CD8-positive, alpha-beta memory T cell (primary cell): ENCODE results near the gene ENTREP3. TPM values are rescaled to one million over a fixed set of nuclear protein-coding genes. Genes with fewer than 3 reads are reported as not detected.
"Not testable (repeated sequence)": the region's sequence is repeated elsewhere in the genome, so short reads cannot be mapped to it uniquely, and the experiment has no call there.

ENCODE experiments used
- CTCF ChIA-PET: fragments of 350-600 bp; sonication (Branson Sonifier 250); formaldehyde crosslinking; loops from one replicate; lab custom pipeline; 2021; ENCODE audit warnings: antibody characterized with exemption; lab: Charles Lee
- POLR2A ChIA-PET: fragments of 350-600 bp; sonication (Branson Sonifier 250); formaldehyde crosslinking; loops from one replicate; lab custom pipeline; 2021; ENCODE audit warnings: antibody characterized with exemption; lab: Charles Lee
- DNase-seq, 5 donors: peaks; one replicate each; pipeline versions ENCODE4 v3.0.0 to v3.0.0-alpha.2; 2020 to 2022; ENCODE audit warnings: mixed read lengths in 1 of 5
- H3K27ac ChIP-seq: one replicate; pipeline ENCODE4 v1.7.0; 2013; ENCODE audit warnings: low read depth, mild to moderate bottlenecking, low read length, moderate library complexity
- H3K27me3 ChIP-seq: 2 replicates; pipeline ENCODE4 v1.7.0; 2013; ENCODE audit warnings: low read length, mild to moderate bottlenecking; ENCODE audit not compliant: insufficient read depth, poor library complexity, severe bottlenecking
- H3K36me3 ChIP-seq: 2 replicates; pipeline ENCODE4 v1.7.0; 2013; ENCODE audit warnings: mild to moderate bottlenecking, low read length, moderate library complexity; ENCODE audit not compliant: insufficient read depth
- H3K4me1 ChIP-seq: 2 replicates; pipeline ENCODE4 v1.7.0; 2013; ENCODE audit warnings: mild to moderate bottlenecking, low read length, moderate library complexity; ENCODE audit not compliant: insufficient read depth
- H3K4me3 ChIP-seq: 2 replicates; pipeline ENCODE4 v1.7.0; 2013; ENCODE audit warnings: mild to moderate bottlenecking, low read length
- H3K9me3 ChIP-seq: 2 replicates; pipeline ENCODE4 v1.7.0; 2013; ENCODE audit warnings: mild to moderate bottlenecking, low read length
- H3K27ac Mint-ChIP-seq, 8 donors: one replicate each; pipeline ENCODE4 v1.8.0; 2020 to 2021; ENCODE audit warnings: mixed read lengths in 8 of 8, mild to moderate bottlenecking in 6 of 8, inconsistent platforms in 3 of 8, moderate library complexity in 3 of 8
- H3K27me3 Mint-ChIP-seq, 2 donors: one replicate each; pipeline ENCODE4 v1.8.0; 2020 to 2021; ENCODE audit warnings: mixed read lengths in 2 of 2, mild to moderate bottlenecking in 1 of 2, moderate library complexity in 1 of 2
- H3K36me3 Mint-ChIP-seq, 3 donors: one replicate each; pipeline ENCODE4 v1.8.0; 2020 to 2021; ENCODE audit warnings: mixed read lengths in 3 of 3, inconsistent platforms in 1 of 3, mild to moderate bottlenecking in 1 of 3
- H3K4me1 Mint-ChIP-seq, 3 donors: one replicate each; pipeline ENCODE4 v1.8.0; 2020 to 2021; ENCODE audit warnings: mixed read lengths in 3 of 3, inconsistent platforms in 1 of 3, mild to moderate bottlenecking in 1 of 3
- H3K4me3 Mint-ChIP-seq, 7 donors: one replicate each; pipeline ENCODE4 v1.8.0; 2020 to 2021; ENCODE audit warnings: mixed read lengths in 7 of 7, mild to moderate bottlenecking in 6 of 7, moderate library complexity in 4 of 7, inconsistent platforms in 2 of 7
- H3K9me3 Mint-ChIP-seq, 5 donors: one replicate each; pipeline ENCODE4 v1.8.0; 2020 to 2022; ENCODE audit warnings: mixed read lengths in 5 of 5, mild to moderate bottlenecking in 3 of 5, moderate library complexity in 2 of 5, inconsistent platforms in 1 of 5
- polyA plus RNA-seq: library from polyadenylated mRNA; unstranded; fragments of 300-500 nt; fragmentation: Illumina TruSeq; gene quantifications from one replicate; pipeline ENCODE4 v1.2.3, GENCODE V29; 2021
- total RNA-seq, 2 experiments: library from RNA; stranded (reverse); gene quantifications; one replicate each; pipeline ENCODE4 v1.2.3, GENCODE V29; 2021

ENTREP3 gene
- total and polyA plus RNA-seq, 3 experiments from 2014 or later, result 1.7 to 41.5 (median 39.1) TPM

DNA sequence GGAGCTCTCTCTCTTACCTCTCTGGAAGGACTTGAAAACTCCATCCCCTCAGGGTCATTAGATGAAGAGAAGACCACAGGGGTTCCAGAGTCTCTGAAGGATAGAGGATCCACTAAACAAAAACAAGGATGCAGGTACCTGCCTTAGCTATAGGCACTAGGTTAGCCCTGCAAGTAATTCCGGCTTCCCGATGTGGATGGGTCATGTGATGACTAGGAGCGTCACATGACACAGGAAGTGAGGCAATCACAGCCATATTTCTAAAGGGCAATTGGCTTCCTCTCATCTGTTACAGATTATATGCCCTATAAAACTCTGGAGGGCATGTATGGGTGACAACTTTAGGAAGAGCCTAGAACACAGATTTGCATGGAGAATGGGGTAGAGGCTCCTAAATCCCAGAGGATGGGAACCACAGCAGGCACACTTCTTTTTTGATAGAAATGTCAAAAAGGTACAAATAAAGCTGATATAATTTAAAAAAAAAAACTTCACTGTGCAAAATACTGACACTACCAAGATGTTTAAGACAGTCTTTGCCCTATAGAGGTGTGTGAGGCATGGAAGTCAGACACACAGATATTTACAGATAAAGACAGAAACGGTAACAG lies 14.1 kb downstream of the ENTREP3 start:
- peaks cover 42 to 49% (median 43%) of the 10 kb centered on the region in 3 donors for H3K4me1 Mint-ChIP-seq
- no peaks in the 10 kb centered on the region for H3K27me3 ChIP-seq
- H3K36me3 Mint-ChIP-seq, result peaks cover 2 to 35% (median 5%) of the 10 kb centered on the region in 3 donors
- H3K27me3 Mint-ChIP-seq, result peaks cover 4 to 9% of the 10 kb centered on the region in 2 donors
- DNase-seq, result peak; percentile 42 to 80 (median 67)
- no peaks in the 10 kb centered on the region for H3K36me3 ChIP-seq
- POLR2A ChIA-PET, result interaction anchor here (1.8 kb wide), 1 partner anchor 14 kb away, joined by 9 read pairs; no protein-coding TSS in a partner anchor
- CTCF ChIA-PET, result interaction anchor here (0.7 to 1.9 kb wide), 5 partner anchors 9 to 68 kb away, joined by 3 to 14 read pairs (median 3); partner anchors contain the start of gene KRTCAP2
- peaks cover 0 to 3% (median 3%) of the 10 kb centered on the region in 5 donors for H3K9me3 Mint-ChIP-seq
- peaks cover 38% of the 10 kb centered on the region for H3K4me1 ChIP-seq
- H3K4me3 Mint-ChIP-seq, result peak overlapping the region; percentile 83 to 90 (median 87)
- H3K9me3 ChIP-seq, result no peaks in the 10 kb centered on the region
- H3K27ac ChIP-seq, result no peak overlapping the region
- peak overlapping the region; percentile 39 to 97 (median 89) for H3K27ac Mint-ChIP-seq
- H3K4me3 ChIP-seq, result peak overlapping the region; percentile 56

- no peaks in the 10 kb centered on the region for H3K9me3 ChIP-seq
Observed at GRCh38 chr1:155236451-155236850, 18.8 kb downstream of the ENTREP3 start.

GRCh38 chr1:155235375-155235774 lies 19.9 kb downstream of the ENTREP3 start:
- H3K27me3 Mint-ChIP-seq, H3K9me3 ChIP-seq, H3K4me1 ChIP-seq, H3K27me3 ChIP-seq, CTCF ChIA-PET, H3K4me3 ChIP-seq, H3K36me3 ChIP-seq, POLR2A ChIA-PET, H3K9me3 Mint-ChIP-seq, DNase-seq, H3K27ac ChIP-seq: not testable (repeated sequence)
- H3K27ac Mint-ChIP-seq, result peak overlapping the region in 5 of 8 donors; percentile 31 to 83 (median 58)
- H3K4me1 Mint-ChIP-seq, result peaks cover 13 to 16% (median 16%) of the 10 kb centered on the region in 3 donors
- peak overlapping the region in 2 of 7 donors; percentile 32 for H3K4me3 Mint-ChIP-seq
- H3K36me3 Mint-ChIP-seq, result peaks cover 5 to 39% (median 5%) of the 10 kb centered on the region in 3 donors

More at GRCh38 chr1:155236451-155236850, 18.8 kb downstream of the ENTREP3 start:
- Mint-ChIP-seq H3K4me1 (peaks cover 24 to 27% (median 25%) of the 10 kb centered on the region in 3 donors), H3K27ac (peak overlapping the region in 5 of 8 donors; percentile 9 to 85 (median 26)), H3K9me3 (no peaks in the 10 kb centered on the region), H3K36me3 (peaks cover 5 to 41% (median 5%) of the 10 kb centered on the region in 3 donors), H3K4me3 (peak overlapping the region in 1 of 7 donors; percentile 69), H3K27me3 (no peaks in the 10 kb centered on the region)
- CTCF ChIA-PET, result interaction anchor here (0.8 to 1.0 kb wide), 2 partner anchors 10 to 14 kb away, joined by 3 to 4 read pairs; no protein-coding TSS in a partner anchor
- Histone ChIP-seq H3K27ac (no peak overlapping the region), H3K36me3 (no peaks in the 10 kb centered on the region), H3K4me1 (peaks cover 12% of the 10 kb centered on the region), H3K4me3 (no peak overlapping the region), H3K27me3 (no peaks in the 10 kb centered on the region)
- DNase-seq, result no peak
- POLR2A ChIA-PET, result no interaction called here

GRCh38 chr1:155233502-155233901 lies 21.8 kb downstream of the ENTREP3 start:
- H3K27me3 Mint-ChIP-seq, H3K36me3 ChIP-seq, H3K9me3 Mint-ChIP-seq, H3K27me3 ChIP-seq, CTCF ChIA-PET, H3K27ac ChIP-seq, H3K27ac Mint-ChIP-seq, H3K4me1 ChIP-seq, H3K4me3 Mint-ChIP-seq, POLR2A ChIA-PET, H3K4me1 Mint-ChIP-seq, H3K4me3 ChIP-seq, H3K9me3 ChIP-seq, DNase-seq: not testable (repeated sequence)
- H3K36me3 Mint-ChIP-seq, result peaks cover 5 to 29% (median 5%) of the 10 kb centered on the region in 3 donors

DNA sequence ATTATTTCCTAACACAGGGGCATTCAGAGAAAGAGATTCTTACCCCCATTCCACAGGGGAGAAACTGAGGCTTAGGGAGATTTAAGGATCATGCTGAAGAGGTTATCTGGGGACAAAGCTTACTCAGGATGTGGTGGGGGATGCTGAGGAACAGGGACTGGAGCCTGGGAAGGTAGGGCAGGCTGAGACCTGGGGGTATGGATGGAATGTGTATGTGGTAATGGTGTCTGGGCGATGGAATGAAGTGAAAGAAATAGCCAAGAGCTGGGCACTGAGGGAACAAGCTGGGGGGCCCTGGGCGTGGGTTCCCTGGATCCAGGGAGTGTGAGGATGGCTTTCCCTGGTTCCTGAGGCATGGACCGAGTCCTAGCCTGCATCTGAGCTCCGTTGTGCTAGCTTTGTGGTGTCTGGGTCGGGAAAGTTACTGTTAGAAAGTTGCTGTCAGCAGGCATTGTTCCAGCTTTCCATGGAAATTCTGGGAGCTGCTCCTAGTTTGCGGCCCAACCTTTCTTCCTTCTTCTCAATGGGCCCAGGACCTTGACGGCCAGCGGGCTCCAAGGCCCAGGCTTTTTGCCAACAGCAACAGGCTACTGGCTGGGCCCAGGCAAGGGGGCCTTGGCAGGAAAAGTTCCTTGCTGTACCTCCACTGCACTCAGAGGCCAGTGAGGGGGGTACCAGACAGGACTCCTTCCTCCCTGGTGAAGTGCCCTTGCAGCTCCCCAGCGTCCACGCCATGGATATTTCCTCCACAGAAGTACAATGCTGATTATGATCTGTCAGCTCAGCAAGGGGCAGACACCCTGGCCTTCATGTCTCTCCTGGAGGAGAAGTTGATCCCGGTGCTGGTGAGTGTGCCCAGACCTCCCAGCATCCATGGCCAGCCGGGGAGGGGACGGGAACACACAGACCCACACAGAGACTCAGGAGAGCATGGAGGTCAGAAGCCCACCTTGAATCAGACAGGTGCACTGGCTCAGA lies 23.0 kb downstream of the ENTREP3 start:
- H3K9me3 Mint-ChIP-seq, POLR2A ChIA-PET, H3K4me1 ChIP-seq, H3K27me3 ChIP-seq, H3K9me3 ChIP-seq, H3K36me3 ChIP-seq, H3K27ac ChIP-seq, DNase-seq, H3K4me3 ChIP-seq, CTCF ChIA-PET, H3K4me3 Mint-ChIP-seq, H3K27me3 Mint-ChIP-seq: not testable (repeated sequence)
- Mint-ChIP-seq H3K27ac (peak overlapping the region in 4 of 8 donors; percentile 29 to 89 (median 70)), H3K36me3 (peaks cover 5 to 20% (median 5%) of the 10 kb centered on the region in 3 donors), H3K4me1 (peaks cover 14 to 17% (median 15%) of the 10 kb centered on the region in 3 donors)

DNA sequence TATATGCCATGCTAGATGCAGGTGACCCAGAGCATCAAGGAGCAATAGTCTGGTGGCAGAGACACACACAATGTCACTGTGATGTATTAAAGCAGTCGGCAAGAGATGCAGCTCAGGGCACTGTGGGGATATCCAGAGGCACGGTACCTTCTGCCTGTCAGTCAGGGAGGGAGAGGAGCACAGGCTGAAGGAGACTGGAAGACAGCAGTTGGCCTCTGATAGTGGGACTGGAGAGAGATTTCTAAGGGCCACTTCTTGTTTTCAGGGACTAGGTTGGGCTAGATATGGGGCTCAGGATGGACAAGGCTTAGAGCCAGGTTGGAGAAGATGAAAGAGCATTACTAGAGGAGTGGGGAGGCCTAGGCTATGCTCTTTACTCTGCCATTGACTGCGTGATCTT lies 24.0 kb downstream of the ENTREP3 start:
- H3K27me3 ChIP-seq, POLR2A ChIA-PET, H3K9me3 Mint-ChIP-seq, H3K36me3 ChIP-seq, H3K9me3 ChIP-seq, H3K4me3 ChIP-seq, H3K27me3 Mint-ChIP-seq, H3K4me3 Mint-ChIP-seq, H3K27ac ChIP-seq, DNase-seq, CTCF ChIA-PET: not testable (repeated sequence)
- H3K4me1 ChIP-seq, result peaks cover 12% of the 10 kb centered on the region
- Mint-ChIP-seq H3K36me3 (peaks cover 0 to 12% (median 5%) of the 10 kb centered on the region in 3 donors), H3K4me1 (peaks cover 24 to 27% (median 25%) of the 10 kb centered on the region in 3 donors), H3K27ac (peak overlapping the region; percentile 17 to 83 (median 34))

DNA sequence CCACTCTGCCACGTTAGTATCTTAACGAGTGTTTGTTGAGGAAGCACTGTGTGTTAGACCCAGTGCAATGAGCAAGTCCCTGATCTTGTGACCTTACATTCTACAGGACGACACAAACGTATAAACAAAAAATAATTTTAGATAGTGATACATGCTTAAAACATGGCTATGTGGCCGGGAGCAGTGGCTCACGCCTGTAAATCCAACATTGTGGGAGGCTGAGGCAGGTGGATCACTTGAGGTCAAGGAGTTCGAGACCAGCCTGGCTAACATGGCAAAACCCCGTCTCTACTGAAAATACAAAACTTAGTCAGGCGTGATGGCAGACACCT lies 27.2 kb downstream of the ENTREP3 start:
- Histone ChIP-seq H3K4me3 (peak overlapping the region; percentile 93), H3K9me3 (no peaks in the 10 kb centered on the region), H3K4me1 (peaks cover 17% of the 10 kb centered on the region), H3K27me3 (no peaks in the 10 kb centered on the region), H3K36me3 (no peaks in the 10 kb centered on the region), H3K27ac (peak overlapping the region; percentile 89)
- ChIA-PET CTCF (interaction anchor here (1.3 to 5.1 kb wide), 6 partner anchors 16 to 143 kb away, joined by 3 to 32 read pairs (median 10); partner anchors contain the start of gene THBS3), POLR2A (interaction anchor here (0.9 to 2.5 kb wide), 3 partner anchors 13 to 33 kb away, joined by 3 to 9 read pairs (median 3); partner anchors contain the start of gene THBS3)
- Mint-ChIP-seq H3K4me3 (peak overlapping the region; percentile 70 to 96 (median 87)), H3K27ac (peak overlapping the region; percentile 82 to 96 (median 94)), H3K27me3 (peaks cover 0 to 2% of the 10 kb centered on the region in 2 donors), H3K9me3 (no peaks in the 10 kb centered on the region), H3K36me3 (peaks cover 0 to 2% (median 0%) of the 10 kb centered on the region in 3 donors), H3K4me1 (peaks cover 23 to 24% (median 24%) of the 10 kb centered on the region in 3 donors)
- no peak for DNase-seq
